HS-27A (cell line): ENCODE measurements around the gene RP2.

Experiments used
- DNase-seq: peaks from one replicate; pipeline ENCODE4 v3.0.0-alpha.2; 2012; ENCODE audit warnings: low read depth, missing footprints

RP2 gene

GRCh38 chrX:46836701-46837557, at the start of gene RP2:
RP2 (plus strand) TSS chrX:46837043; CDS start chrX:46837101, 58 bp downstream.
- DNase-seq: peak; percentile 61

GRCh38 chrX:46788902-46789301, 47.9 kb upstream of the RP2 start:
- no peak for DNase-seq

- DNase-seq: peak; percentile 59
Measured at GRCh38 chrX:46791927-46792809, 44.7 kb upstream of the RP2 start.

- DNase-seq: no peak
Measured at GRCh38 chrX:46792810-46793188, 44.0 kb upstream of the RP2 start.

- DNase-seq: no peak
Measured at GRCh38 chrX:46793386-46794143, 43.3 kb upstream of the RP2 start.

- peak; percentile 23 for DNase-seq
Measured at GRCh38 chrX:46796574-46797191, 40.2 kb upstream of the RP2 start.

GRCh38 chrX:46803140-46803539, 33.7 kb upstream of the RP2 start:
- no peak for DNase-seq

- no peak for DNase-seq
Measured at GRCh38 chrX:46805270-46805669, 31.6 kb upstream of the RP2 start.

- no peak for DNase-seq
Measured at GRCh38 chrX:46811121-46811520, 25.7 kb upstream of the RP2 start.

GRCh38 chrX:46812445-46812844, 24.4 kb upstream of the RP2 start:
- DNase-seq: no peak

- no peak for DNase-seq
Measured at GRCh38 chrX:46814966-46815365, 21.9 kb upstream of the RP2 start.

GRCh38 chrX:46819136-46819535, 17.7 kb upstream of the RP2 start:
- DNase-seq: no peak

GRCh38 chrX:46820391-46821100, 16.3 kb upstream of the RP2 start:
- no peak for DNase-seq

GRCh38 chrX:46823481-46823880, 13.4 kb upstream of the RP2 start:
- no peak for DNase-seq

- DNase-seq: no peak
Measured at GRCh38 chrX:46831765-46832327, 5.0 kb upstream of the RP2 start.

GRCh38 chrX:46837558-46838485, 979 bp downstream of the RP2 start:
- no peak for DNase-seq

- DNase-seq: no peak
Measured at GRCh38 chrX:46838486-46838870, 1.6 kb downstream of the RP2 start.

- DNase-seq: no peak
Measured at GRCh38 chrX:46838974-46839480, 2.2 kb downstream of the RP2 start.

- no peak for DNase-seq
Measured at GRCh38 chrX:46840946-46841345, 4.1 kb downstream of the RP2 start.

GRCh38 chrX:46841346-46841745, 4.5 kb downstream of the RP2 start:
- DNase-seq: no peak
